ENCODE data around the gene CLK2. TPM values are rescaled to one million over a fixed set of nuclear protein-coding genes. Genes with fewer than 3 reads are reported as not detected.
"Not testable (repeated sequence)": the region's sequence is repeated elsewhere in the genome, so short reads cannot be mapped to it uniquely, and the experiment has no call there.

The CLK2 gene
- polyA plus RNA-seq, 1 experiment: 40.5 TPM

- POLR2A ChIA-PET: no interaction called here
- Histone ChIP-seq H3K27ac (ENCODE audit: low read depth, low read length) (no peak overlapping the region), H3K9me3 (ENCODE audit: control insufficient read depth, insufficient read depth, low read length) (no peaks in the 10 kb centered on the region; the same call in 1 of the 2 replicates), H3K4me3 (ENCODE audit: low read depth, low read length) (no peak overlapping the region), H3K27me3 (ENCODE audit: control insufficient read depth, insufficient read depth, low read length) (peaks cover 56% of the 10 kb centered on the region)
- no peak for TF ChIP-seq CTCF (IDR thresholded peaks at IDR 0.05; ENCODE audit: low read depth, low read length)
- CTCF ChIA-PET: interaction anchor here (1.8 kb wide), 1 partner anchor 42 kb away, joined by 8 read pairs; no protein-coding TSS in a partner anchor
- DNase-seq (ENCODE audit: low read depth, low spot score): no peak
Observed at GRCh38 chr1:155293086-155293749, 19.9 kb upstream of the CLK2 start.

- DNase-seq (ENCODE audit: low read depth, low spot score); H3K4me3 ChIP-seq (ENCODE audit: low read depth, low read length); CTCF ChIA-PET; H3K27ac ChIP-seq (ENCODE audit: low read depth, low read length); POLR2A ChIA-PET; H3K9me3 ChIP-seq (ENCODE audit: control insufficient read depth, insufficient read depth, low read length): not testable (repeated sequence)
- peaks cover 39% of the 10 kb centered on the region for H3K27me3 ChIP-seq (ENCODE audit: control insufficient read depth, insufficient read depth, low read length)
Observed at GRCh38 chr1:155291006-155291405, 17.7 kb upstream of the CLK2 start.

GRCh38 chr1:155287987-155288543 is 14.8 kb upstream of the CLK2 start:
- TF ChIP-seq CTCF (IDR thresholded peaks at IDR 0.05; ENCODE audit: low read depth, low read length): no peak
- H3K4me3 ChIP-seq (ENCODE audit: low read depth, low read length): no peak overlapping the region
- H3K27ac ChIP-seq (ENCODE audit: low read depth, low read length): no peak overlapping the region
- ChIA-PET POLR2A (interaction anchor here (0.5 kb wide), 1 partner anchor 15 kb away, joined by 3 read pairs; the partner anchor contains the start of gene CLK2), CTCF (no interaction called here)
- peaks cover 14% of the 10 kb centered on the region for H3K27me3 ChIP-seq (ENCODE audit: control insufficient read depth, insufficient read depth, low read length)
- H3K9me3 ChIP-seq (ENCODE audit: control insufficient read depth, insufficient read depth, low read length): no peaks in the 10 kb centered on the region
- DNase-seq (ENCODE audit: low read depth, low spot score): no peak

- DNase-seq (ENCODE audit: low read depth, low spot score): no peak
- TF ChIP-seq CTCF (IDR thresholded peaks at IDR 0.05; ENCODE audit: low read depth, low read length): no peak
- no peak overlapping the region for H3K27ac ChIP-seq (ENCODE audit: low read depth, low read length)
- peaks cover 3% of the 10 kb centered on the region for H3K27me3 ChIP-seq (ENCODE audit: control insufficient read depth, insufficient read depth, low read length)
- CTCF ChIA-PET: interaction anchor here (0.6 kb wide), 1 partner anchor 10 kb away, joined by 3 read pairs; no protein-coding TSS in a partner anchor
- POLR2A ChIA-PET: no interaction called here
- H3K4me3 ChIP-seq (ENCODE audit: low read depth, low read length): no peak overlapping the region
- H3K9me3 ChIP-seq (ENCODE audit: control insufficient read depth, insufficient read depth, low read length): no peaks in the 10 kb centered on the region
Observed at GRCh38 chr1:155286544-155286943, 13.2 kb upstream of the CLK2 start.

- Histone ChIP-seq H3K9me3 (ENCODE audit: control insufficient read depth, insufficient read depth, low read length) (no peaks in the 10 kb centered on the region), H3K27ac (ENCODE audit: low read depth, low read length) (no peak overlapping the region), H3K4me3 (ENCODE audit: low read depth, low read length) (no peak overlapping the region), H3K27me3 (ENCODE audit: control insufficient read depth, insufficient read depth, low read length) (no peaks in the 10 kb centered on the region)
- no peak for TF ChIP-seq CTCF (IDR thresholded peaks at IDR 0.05; ENCODE audit: low read depth, low read length)
- POLR2A ChIA-PET: no interaction called here
- no peak for DNase-seq (ENCODE audit: low read depth, low spot score)
- CTCF ChIA-PET: no interaction called here
Observed at GRCh38 chr1:155285631-155286044, 12.3 kb upstream of the CLK2 start.

Data from AG04450 (cell line).